ENCODE results near the gene TANC1.

Gene TANC1

GRCh38 chr2:159209341-159210306 lies 241.2 kb downstream of the TANC1 start:
- no peaks in the 10 kb centered on the region for H3K9me3 ChIP-seq (ENCODE audit: insufficient read depth, low read length, severe bottlenecking)
- no peaks in the 10 kb centered on the region for H4K20me1 ChIP-seq (ENCODE audit: insufficient read depth, low read length)
- ATAC-seq (ENCODE audit: insufficient read depth, low read depth) (peak; percentile 95), DNase-seq (peak; percentile 56)
- H3K4me3 ChIP-seq (ENCODE audit: low read depth in 1 of 2, low read length in 2 of 2), result no peak overlapping the region
- no peak overlapping the region; the same call in 1 of the 2 replicates for H3K27ac ChIP-seq (ENCODE audit: low read length)
- H3K79me2 ChIP-seq (ENCODE audit: insufficient read depth, low read length), result no peaks in the 10 kb centered on the region
- TF ChIP-seq CTCF (IDR thresholded peaks at IDR 0.05; ENCODE audit: borderline replicate concordance, extremely low read depth, low read length, poor library complexity, severe bottlenecking), result no peak
- no peak for TF ChIP-seq EZH2 (IDR thresholded peaks at IDR 0.05; ENCODE audit: borderline replicate concordance, low read depth, low read length, severe bottlenecking)
- no peak overlapping the region for H3K4me2 ChIP-seq (ENCODE audit: insufficient read depth, low read length)
- H3K9ac ChIP-seq (ENCODE audit: low read depth, low read length), result no peak overlapping the region
- no peak overlapping the region for H2AFZ ChIP-seq (ENCODE audit: low read depth, low read length)
- H3K36me3 ChIP-seq (ENCODE audit: insufficient read depth, low read length), result peaks cover 11% of the 10 kb centered on the region
- H3K4me1 ChIP-seq (ENCODE audit: insufficient read depth, low read length), result peaks cover 10% of the 10 kb centered on the region
- H3K27me3 ChIP-seq (ENCODE audit: insufficient read depth, low read length, poor library complexity), result no peaks in the 10 kb centered on the region

DNA sequence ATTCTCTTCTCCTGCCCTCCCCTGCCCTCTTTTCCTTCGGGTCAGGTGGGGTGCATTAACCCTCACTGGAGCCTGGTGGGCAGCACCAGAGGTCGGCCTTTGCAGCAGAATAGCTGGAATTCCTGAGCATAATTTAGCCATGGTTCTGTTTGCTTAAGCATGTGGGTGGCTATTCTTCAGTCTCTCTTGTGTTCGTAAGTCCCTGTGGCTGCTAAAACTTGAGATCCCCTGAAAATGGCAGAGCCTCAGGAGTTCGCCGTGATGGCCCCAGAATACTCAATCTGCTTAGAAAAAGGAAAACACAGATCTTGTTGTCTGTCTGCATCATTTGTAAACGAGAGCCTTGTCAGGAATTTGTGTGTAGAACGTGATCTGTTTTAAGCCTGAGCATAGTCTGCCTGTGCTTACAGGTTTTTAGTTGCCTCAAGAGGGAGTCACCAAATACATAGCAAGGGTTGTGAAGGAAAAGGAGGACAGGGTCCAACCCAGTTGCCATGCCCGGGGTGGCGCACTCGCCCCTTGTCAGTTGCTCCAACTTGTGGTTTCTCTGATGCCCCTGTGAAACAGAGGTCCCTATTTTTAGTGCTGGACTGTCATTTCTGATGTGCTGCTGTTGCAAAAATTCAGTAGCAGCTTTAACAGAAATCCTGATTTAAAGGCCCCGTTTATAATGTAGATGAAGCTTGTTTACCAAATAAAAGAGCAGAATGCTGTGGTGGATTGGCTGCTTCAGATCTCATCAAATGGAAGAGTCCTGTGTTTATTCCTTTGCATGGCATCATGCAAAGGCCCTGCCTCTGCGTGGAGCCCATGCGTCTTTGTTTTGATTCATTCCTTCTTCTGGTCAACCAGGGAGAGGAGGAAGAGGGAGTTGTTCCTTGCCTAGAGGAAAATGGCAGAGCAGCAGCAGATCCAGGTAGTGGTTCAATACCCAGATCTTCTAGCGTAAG lies 243.3 kb downstream of the TANC1 start:
- no peaks in the 10 kb centered on the region for H3K9me3 ChIP-seq (ENCODE audit: insufficient read depth, low read length, severe bottlenecking)
- H3K27me3 ChIP-seq (ENCODE audit: insufficient read depth, low read length, poor library complexity), result no peaks in the 10 kb centered on the region
- peaks cover 4% of the 10 kb centered on the region; the same call in 1 of the 2 replicates for H3K36me3 ChIP-seq (ENCODE audit: insufficient read depth, low read length)
- H3K4me3 ChIP-seq (ENCODE audit: low read depth in 1 of 2, low read length in 2 of 2), result no peak overlapping the region
- TF ChIP-seq EZH2 (IDR thresholded peaks at IDR 0.05; ENCODE audit: borderline replicate concordance, low read depth, low read length, severe bottlenecking), result no peak
- ATAC-seq (ENCODE audit: insufficient read depth, low read depth), result no peak
- no peak overlapping the region for H3K27ac ChIP-seq (ENCODE audit: low read length)
- no peaks in the 10 kb centered on the region for H4K20me1 ChIP-seq (ENCODE audit: insufficient read depth, low read length)
- DNase-seq, result no peak
- H3K4me2 ChIP-seq (ENCODE audit: insufficient read depth, low read length), result no peak overlapping the region
- no peak overlapping the region for H2AFZ ChIP-seq (ENCODE audit: low read depth, low read length)
- H3K4me1 ChIP-seq (ENCODE audit: insufficient read depth, low read length), result peaks cover 10% of the 10 kb centered on the region
- H3K79me2 ChIP-seq (ENCODE audit: insufficient read depth, low read length), result no peaks in the 10 kb centered on the region
- no peak overlapping the region for H3K9ac ChIP-seq (ENCODE audit: low read depth, low read length)

DNA sequence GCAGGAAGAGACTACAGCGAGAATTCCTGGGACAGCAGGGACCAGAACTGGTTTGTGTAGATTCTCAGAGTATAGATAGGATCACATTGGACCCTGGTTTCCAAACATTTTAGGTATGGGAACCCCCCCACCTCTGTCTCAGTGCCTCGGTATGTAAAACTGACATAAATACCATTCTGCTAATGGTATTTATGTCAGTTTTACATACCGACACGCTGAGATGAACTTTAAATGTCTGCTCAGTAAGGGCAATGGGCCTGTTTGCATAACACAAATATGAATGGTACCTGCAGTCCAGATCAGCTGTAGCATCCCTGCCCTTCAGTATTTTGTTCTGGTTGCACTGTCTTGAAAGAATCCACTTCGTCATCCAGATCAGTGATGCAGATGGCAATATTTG lies 244.9 kb downstream of the TANC1 start:
- ATAC-seq (ENCODE audit: insufficient read depth, low read depth), result no peak
- no peak for TF ChIP-seq CTCF (IDR thresholded peaks at IDR 0.05; ENCODE audit: borderline replicate concordance, extremely low read depth, low read length, poor library complexity, severe bottlenecking)
- Histone ChIP-seq H3K79me2 (ENCODE audit: insufficient read depth, low read length) (no peaks in the 10 kb centered on the region), H3K4me3 (ENCODE audit: low read depth in 1 of 2, low read length in 2 of 2) (no peak overlapping the region), H3K27ac (ENCODE audit: low read length) (no peak overlapping the region), H3K27me3 (ENCODE audit: insufficient read depth, low read length, poor library complexity) (no peaks in the 10 kb centered on the region), H3K36me3 (ENCODE audit: insufficient read depth, low read length) (peaks cover 8% of the 10 kb centered on the region; the same call in 1 of the 2 replicates), H3K4me1 (ENCODE audit: insufficient read depth, low read length) (peaks cover 10% of the 10 kb centered on the region), H3K9me3 (ENCODE audit: insufficient read depth, low read length, severe bottlenecking) (no peaks in the 10 kb centered on the region), H2AFZ (ENCODE audit: low read depth, low read length) (no peak overlapping the region), H3K4me2 (ENCODE audit: insufficient read depth, low read length) (no peak overlapping the region), H3K9ac (ENCODE audit: low read depth, low read length) (no peak overlapping the region), H4K20me1 (ENCODE audit: insufficient read depth, low read length) (no peaks in the 10 kb centered on the region)
- DNase-seq, result no peak

All from DND-41 (cell line).